GM13977 (cell line): ENCODE data around the gene CLDND2.

Experiments used
- DNase-seq: peaks from one replicate; pipeline ENCODE4 v3.0.0; 2012; ENCODE audit warnings: low spot score
- CTCF ChIP-seq: IDR thresholded peaks from 2 replicates; pipeline ENCODE4 v1.5.1; 2012; ENCODE audit warnings: mild to moderate bottlenecking, control low read depth; ENCODE audit not compliant: insufficient read depth; ENCODE audit errors: extremely low read depth, missing control alignments
- in situ Hi-C: fragments of 300-500 bp; cut with MboI; formaldehyde crosslinking; loops from one replicate; pipeline ENCODE4 v1.12.0; 2022; ENCODE audit warnings: low sequenced_read_pairs, low pct_unique_long_range_greater_than_20kb, mixed read lengths, inconsistent platforms; ENCODE audit not compliant: unreplicated experiment

CLDND2 gene

GRCh38 chr19:51365211-51365964 is 3.4 kb downstream of the CLDND2 start:
- no peak for TF ChIP-seq CTCF
- in situ Hi-C loops, result no loop called here
- no peak for DNase-seq

- DNase-seq, result no peak
- TF ChIP-seq CTCF, result no peak
- in situ Hi-C loops, result no loop called here
Measured at GRCh38 chr19:51364200-51365106, 4.3 kb downstream of the CLDND2 start.

DNA sequence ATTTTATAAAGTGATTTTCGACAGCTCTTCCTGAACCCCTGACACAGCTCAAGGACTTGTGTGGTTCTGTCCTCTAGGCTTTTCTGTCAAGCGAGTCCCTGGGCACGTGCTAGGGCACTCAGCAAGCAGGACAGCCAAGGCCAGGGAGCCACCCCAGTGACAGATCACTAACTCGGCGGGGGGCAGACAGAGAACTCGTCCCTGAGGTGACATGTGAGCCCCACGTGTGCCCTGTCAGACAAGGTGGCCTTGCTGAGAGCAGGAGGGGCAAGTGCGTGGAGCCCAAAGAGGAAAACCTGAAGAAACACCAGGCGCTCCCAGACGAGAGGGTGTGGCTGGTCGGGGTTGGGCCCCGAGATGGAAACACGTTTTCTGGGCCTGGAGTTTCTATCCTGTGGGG is 7.6 kb downstream of the CLDND2 start:
- no peak for TF ChIP-seq CTCF
- no peak for DNase-seq
- in situ Hi-C loops, result no loop called here

GRCh38 chr19:51359294-51359693 is 9.5 kb downstream of the CLDND2 start:
- no peak for TF ChIP-seq CTCF
- in situ Hi-C loops, result no loop called here
- no peak for DNase-seq

DNA sequence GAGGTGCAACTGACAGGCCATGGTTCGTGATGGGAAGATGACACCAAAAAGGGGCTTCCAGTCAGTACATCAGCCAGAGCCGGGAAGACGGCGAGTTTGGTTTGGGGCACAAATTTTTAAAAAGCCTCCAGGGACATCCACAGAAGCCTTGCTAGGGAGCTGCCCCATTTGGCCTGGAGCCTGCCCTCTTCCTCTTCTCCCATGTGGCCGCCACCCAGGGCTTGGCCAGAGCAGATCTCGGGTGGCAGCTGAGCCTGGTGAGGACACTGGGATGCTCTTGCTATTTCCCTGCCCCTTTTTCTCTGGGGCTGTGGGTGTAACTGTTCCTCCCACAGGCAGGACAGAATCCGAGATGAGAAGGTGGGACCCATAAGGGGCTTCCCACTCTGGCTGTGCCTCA is 10.9 kb downstream of the CLDND2 start:
- TF ChIP-seq CTCF, result no peak

DNA sequence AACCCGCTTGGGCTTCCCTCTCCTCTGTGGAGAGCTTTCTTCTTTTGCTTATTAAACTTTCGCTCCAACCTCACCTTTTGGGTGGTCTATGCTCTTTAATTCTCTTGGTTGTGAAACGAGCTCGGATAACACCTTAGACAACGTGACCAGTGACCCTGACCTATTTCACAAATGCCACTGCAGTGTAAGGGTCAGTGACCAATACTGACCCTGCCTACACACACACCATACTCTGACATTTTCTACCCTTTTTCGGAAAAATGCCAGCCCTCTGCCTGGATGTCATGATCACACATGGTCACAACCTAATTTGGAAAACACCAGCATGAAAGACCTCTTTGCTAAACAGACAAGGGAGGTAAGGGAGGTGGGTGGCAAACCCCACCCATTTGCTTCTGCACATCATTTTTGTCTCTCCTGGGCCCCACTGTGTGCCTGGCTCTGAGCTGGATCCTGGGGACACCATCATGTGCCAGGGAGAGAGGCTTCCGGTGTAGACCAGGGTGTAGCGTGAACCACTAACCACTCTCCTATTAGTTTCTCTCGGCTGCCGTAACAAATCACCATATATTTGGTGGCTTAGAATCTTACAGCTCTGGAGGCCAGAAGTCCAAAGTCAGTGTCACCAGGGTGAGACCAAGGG is 12.5 kb downstream of the CLDND2 start:
- no peak for DNase-seq
- TF ChIP-seq CTCF, result no peak
- in situ Hi-C loops, result no loop called here

More for the DNA sequence above, 10.9 kb downstream of the CLDND2 start:
- no peak for DNase-seq
- in situ Hi-C loops, result no loop called here
